Osteocyte (in vitro differentiated cells): ENCODE results near the gene FAAH. TPM values are rescaled to one million over a fixed set of nuclear protein-coding genes. Genes with fewer than 3 reads are reported as not detected.
A peak's percentile ranks its signal among the peaks of the same experiment; 100 is the strongest.

ENCODE experiments used
- DNase-seq: peaks from one replicate; pipeline ENCODE4 v3.0.0; 2021; ENCODE audit warnings: mixed read lengths; ENCODE audit not compliant: unreplicated experiment; ENCODE audit errors: extremely low spot score
- H3K27ac Mint-ChIP-seq: one replicate; pipeline ENCODE4 v1.8.0; 2021; ENCODE audit warnings: mild to moderate bottlenecking, mixed read lengths; ENCODE audit not compliant: unreplicated experiment
- H3K27me3 Mint-ChIP-seq: one replicate; pipeline ENCODE4 v1.8.0; 2021; ENCODE audit warnings: mixed read lengths; ENCODE audit not compliant: unreplicated experiment
- H3K36me3 Mint-ChIP-seq: one replicate; pipeline ENCODE4 v1.8.0; 2021; ENCODE audit warnings: mixed read lengths; ENCODE audit not compliant: unreplicated experiment
- H3K4me1 Mint-ChIP-seq: one replicate; pipeline ENCODE4 v1.8.0; 2021; ENCODE audit warnings: mixed read lengths; ENCODE audit not compliant: unreplicated experiment
- H3K4me3 Mint-ChIP-seq: one replicate; pipeline ENCODE4 v1.8.0; 2021; ENCODE audit warnings: mild to moderate bottlenecking, moderate library complexity, mixed read lengths; ENCODE audit not compliant: unreplicated experiment
- H3K9me3 Mint-ChIP-seq: one replicate; pipeline ENCODE4 v1.8.0; 2021; ENCODE audit warnings: mixed read lengths; ENCODE audit not compliant: unreplicated experiment
- CTCF ChIP-seq: fragments of 200-600 bp; sonication (generic); IDR thresholded peaks from 2 replicates; pipeline ENCODE4 v1.5.0; 2021; ENCODE audit warnings: antibody characterized with exemption, mild to moderate bottlenecking, moderate library complexity
- total RNA-seq: library from RNA; stranded (reverse); gene quantifications from 2 replicates; pipeline ENCODE4 v1.2.1, GENCODE V29; 2021

The FAAH gene
- total RNA-seq, 1 donor from 2014 or later, result 15.3 TPM

- H3K27ac Mint-ChIP-seq, result no peak overlapping the region
- H3K4me3 Mint-ChIP-seq, result no peak overlapping the region
- peaks cover 12% of the 10 kb centered on the region for H3K4me1 Mint-ChIP-seq
- no peaks in the 10 kb centered on the region for H3K9me3 Mint-ChIP-seq
- H3K27me3 Mint-ChIP-seq, result peaks cover 69% of the 10 kb centered on the region
- no peak for TF ChIP-seq CTCF
- DNase-seq, result no peak
- no peaks in the 10 kb centered on the region for H3K36me3 Mint-ChIP-seq
These were observed 51.7 kb downstream of the FAAH start for GRCh38 chr1:46445773-46446256.

- peaks cover 12% of the 10 kb centered on the region for H3K4me1 Mint-ChIP-seq
- peaks cover 79% of the 10 kb centered on the region for H3K27me3 Mint-ChIP-seq
- no peak overlapping the region for H3K27ac Mint-ChIP-seq
- peak; percentile 90 for DNase-seq
- H3K36me3 Mint-ChIP-seq, result no peaks in the 10 kb centered on the region
- peak; percentile 91 for TF ChIP-seq CTCF
- H3K4me3 Mint-ChIP-seq, result no peak overlapping the region
- no peaks in the 10 kb centered on the region for H3K9me3 Mint-ChIP-seq
These were observed 52.8 kb downstream of the FAAH start for GRCh38 chr1:46446646-46447498.

- no peak for DNase-seq
- peaks cover 10% of the 10 kb centered on the region for H3K4me1 Mint-ChIP-seq
- H3K9me3 Mint-ChIP-seq, result no peaks in the 10 kb centered on the region
- H3K27ac Mint-ChIP-seq, result no peak overlapping the region
- H3K27me3 Mint-ChIP-seq, result peaks cover 77% of the 10 kb centered on the region
- peak overlapping the region; percentile 15 for H3K4me3 Mint-ChIP-seq
- no peak for TF ChIP-seq CTCF
- H3K36me3 Mint-ChIP-seq, result no peaks in the 10 kb centered on the region
These were observed 53.5 kb downstream of the FAAH start for GRCh38 chr1:46447499-46448108.

- Mint-ChIP-seq H3K4me3 (peak overlapping the region; percentile 67), H3K9me3 (no peaks in the 10 kb centered on the region), H3K27me3 (peaks cover 82% of the 10 kb centered on the region), H3K36me3 (no peaks in the 10 kb centered on the region), H3K4me1 (peaks cover 8% of the 10 kb centered on the region), H3K27ac (no peak overlapping the region)
- no peak for TF ChIP-seq CTCF
- DNase-seq, result no peak
These were observed 54.2 kb downstream of the FAAH start for GRCh38 chr1:46448109-46448911.
